ENCODE data around the gene DHRS13.

DNA sequence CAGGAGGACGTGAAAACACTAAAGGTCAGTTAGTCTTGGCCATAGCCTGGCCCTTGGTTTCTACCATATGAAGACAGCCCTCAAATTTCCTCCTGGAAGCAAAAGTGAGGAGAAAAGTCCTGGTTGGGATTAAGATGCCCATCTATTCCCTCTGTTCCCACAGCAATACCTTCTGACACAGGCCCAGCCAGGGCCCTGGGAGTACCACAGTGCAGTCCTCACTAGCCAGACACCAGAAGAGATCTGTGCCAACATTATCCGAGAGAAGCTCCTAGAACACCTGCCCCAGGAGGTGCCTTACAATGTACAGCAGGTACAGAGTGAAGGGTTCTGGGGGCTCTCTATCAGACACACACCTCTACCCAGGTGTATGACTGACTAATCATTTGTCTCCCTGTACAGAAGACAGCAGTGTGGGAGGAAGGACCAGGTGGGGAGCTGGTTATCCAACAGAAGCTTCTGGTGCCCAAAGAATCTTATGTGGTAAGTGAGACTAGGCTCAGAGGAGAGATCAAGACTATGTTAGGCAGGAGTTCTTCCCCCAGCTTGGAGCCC is 44.0 kb downstream of the DHRS13 start:
- TF ChIP-seq POLR2A (IDR thresholded peaks at IDR 0.05) = no peak
- TF ChIP-seq, protein P1, sequence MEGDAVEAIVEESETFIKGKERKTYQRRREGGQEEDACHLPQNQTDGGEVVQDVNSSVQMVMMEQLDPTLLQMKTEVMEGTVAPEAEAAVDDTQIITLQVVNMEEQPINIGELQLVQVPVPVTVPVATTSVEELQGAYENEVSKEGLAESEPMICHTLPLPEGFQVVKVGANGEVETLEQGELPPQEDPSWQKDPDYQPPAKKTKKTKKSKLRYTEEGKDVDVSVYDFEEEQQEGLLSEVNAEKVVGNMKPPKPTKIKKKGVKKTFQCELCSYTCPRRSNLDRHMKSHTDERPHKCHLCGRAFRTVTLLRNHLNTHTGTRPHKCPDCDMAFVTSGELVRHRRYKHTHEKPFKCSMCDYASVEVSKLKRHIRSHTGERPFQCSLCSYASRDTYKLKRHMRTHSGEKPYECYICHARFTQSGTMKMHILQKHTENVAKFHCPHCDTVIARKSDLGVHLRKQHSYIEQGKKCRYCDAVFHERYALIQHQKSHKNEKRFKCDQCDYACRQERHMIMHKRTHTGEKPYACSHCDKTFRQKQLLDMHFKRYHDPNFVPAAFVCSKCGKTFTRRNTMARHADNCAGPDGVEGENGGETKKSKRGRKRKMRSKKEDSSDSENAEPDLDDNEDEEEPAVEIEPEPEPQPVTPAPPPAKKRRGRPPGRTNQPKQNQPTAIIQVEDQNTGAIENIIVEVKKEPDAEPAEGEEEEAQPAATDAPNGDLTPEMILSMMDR (IDR thresholded peaks at IDR 0.05) = no peak
